MM.1S (cell line): ENCODE data around the gene TAF5L.

ENCODE experiments used
- DNase-seq: peaks from one replicate; pipeline ENCODE4 v3.0.0-alpha.2; 2015
- H2AFZ ChIP-seq: fragments of 300-600 bp; sonication (generic); 2 replicates; pipeline ENCODE4 v1.6.0; 2016; ENCODE audit warnings: antibody characterized with exemption, low read length
- H3F3A ChIP-seq: fragments of 300-600 bp; sonication (generic); 2 replicates; pipeline ENCODE4 v1.6.1; 2016; ENCODE audit warnings: mild to moderate bottlenecking, antibody characterized with exemption, low read length, moderate library complexity, mixed read lengths; ENCODE audit not compliant: insufficient read depth
- H3K27ac ChIP-seq: fragments of 300-600 bp; sonication (generic); 2 replicates; pipeline ENCODE4 v1.5.1; 2016; ENCODE audit warnings: mild to moderate bottlenecking, low read length
- H3K27me3 ChIP-seq: fragments of 300-600 bp; sonication (generic); replicated peaks from 2 replicates; pipeline ENCODE4 v1.6.0; 2016; ENCODE audit warnings: low read length; ENCODE audit not compliant: insufficient read depth
- H3K36me3 ChIP-seq: fragments of 300-600 bp; sonication (generic); replicated peaks from 2 replicates; pipeline ENCODE4 v1.6.1; 2016; ENCODE audit warnings: mild to moderate bottlenecking, low read length, mixed read lengths; ENCODE audit not compliant: insufficient read depth
- H3K4me1 ChIP-seq: fragments of 300-600 bp; sonication (generic); 2 replicates; pipeline ENCODE4 v1.6.1; 2016; ENCODE audit warnings: low read length, mixed read lengths
- H3K4me2 ChIP-seq: fragments of 300-600 bp; sonication (generic); 2 replicates; pipeline ENCODE4 v1.6.0; 2016; ENCODE audit warnings: low read depth, low read length
- H3K4me3 ChIP-seq: fragments of 300-600 bp; sonication (generic); 2 replicates; pipeline ENCODE4 v1.5.1; 2016; ENCODE audit warnings: low read length, mixed read lengths
- H3K79me2 ChIP-seq: fragments of 300-600 bp; sonication (generic); 2 replicates; pipeline ENCODE4 v1.6.1; 2016; ENCODE audit warnings: mixed run types, low read length, mixed read lengths
- H3K9ac ChIP-seq: fragments of 300-600 bp; sonication (generic); 2 replicates; pipeline ENCODE4 v1.6.1; 2016; ENCODE audit warnings: low read length, mixed read lengths
- H3K9me2 ChIP-seq: fragments of 300-600 bp; sonication (generic); replicated peaks from 2 replicates; pipeline ENCODE4 v1.6.1; 2016; ENCODE audit warnings: mild to moderate bottlenecking, low read length, mixed read lengths; ENCODE audit not compliant: insufficient read depth
- H3K9me3 ChIP-seq: fragments of 300-600 bp; sonication (generic); replicated peaks from 2 replicates; pipeline ENCODE4 v1.6.1; 2016; ENCODE audit warnings: mild to moderate bottlenecking, low read length, mixed read lengths; ENCODE audit not compliant: insufficient read depth
- H4K20me1 ChIP-seq: fragments of 300-600 bp; sonication (generic); 2 replicates; pipeline ENCODE4 v1.6.1; 2016; ENCODE audit warnings: mild to moderate bottlenecking, low read length, moderate library complexity, mixed read lengths; ENCODE audit not compliant: insufficient read depth
- CTCF ChIP-seq: fragments of 300-600 bp; sonication (generic); IDR thresholded peaks from 2 replicates; pipeline ENCODE4 v1.5.1; 2016; ENCODE audit warnings: antibody characterized with exemption, low read length, mixed read lengths
- EZH2 ChIP-seq: fragments of 300-600 bp; sonication (generic); optimal IDR thresholded peaks from 2 replicates; pipeline ENCODE3; 2017; ENCODE audit warnings: low read depth, mild to moderate bottlenecking, antibody characterized with exemption, low read length, mixed read lengths
- EZH2phosphoT487 ChIP-seq: fragments of 300-600 bp; sonication (generic); IDR thresholded peaks from 2 replicates; pipeline ENCODE4 v1.6.1; 2018; ENCODE audit warnings: antibody characterized with exemption, low read length

TAF5L gene

GRCh38 chr1:229645324-229645993 is 19.5 kb upstream of the TAF5L start:
- no peak for DNase-seq
- H3K4me1 ChIP-seq, result peaks cover 4% of the 10 kb centered on the region; the same call in 1 of the 2 replicates
- H3K4me3 ChIP-seq, result no peak overlapping the region
- no peaks in the 10 kb centered on the region for H3F3A ChIP-seq
- H3K9me3 ChIP-seq, result no peaks in the 10 kb centered on the region
- H3K4me2 ChIP-seq, result no peak overlapping the region
- TF ChIP-seq EZH2 (no peak), EZH2phosphoT487 (no peak), CTCF (no peak)
- H3K36me3 ChIP-seq, result peaks cover 21% of the 10 kb centered on the region
- H3K27me3 ChIP-seq, result no peaks in the 10 kb centered on the region
- peaks cover 5% of the 10 kb centered on the region; the same call in 1 of the 2 replicates for H4K20me1 ChIP-seq
- no peak overlapping the region for H3K9ac ChIP-seq
- no peaks in the 10 kb centered on the region for H3K9me2 ChIP-seq
- no peak overlapping the region for H2AFZ ChIP-seq
- peaks cover 31% of the 10 kb centered on the region for H3K79me2 ChIP-seq
- no peak overlapping the region for H3K27ac ChIP-seq

GRCh38 chr1:229643996-229644745 is 18.2 kb upstream of the TAF5L start:
- Histone ChIP-seq H3K27ac (no peak overlapping the region), H3K9ac (no peak overlapping the region), H3K4me2 (no peak overlapping the region), H4K20me1 (peaks cover 5% of the 10 kb centered on the region; the same call in 1 of the 2 replicates), H2AFZ (no peak overlapping the region), H3K4me1 (peaks cover 4% of the 10 kb centered on the region; the same call in 1 of the 2 replicates), H3K36me3 (peaks cover 14% of the 10 kb centered on the region), H3K79me2 (peaks cover 42% of the 10 kb centered on the region), H3K27me3 (no peaks in the 10 kb centered on the region), H3K4me3 (no peak overlapping the region), H3F3A (no peaks in the 10 kb centered on the region), H3K9me3 (no peaks in the 10 kb centered on the region), H3K9me2 (no peaks in the 10 kb centered on the region)
- no peak for DNase-seq
- TF ChIP-seq EZH2 (no peak), CTCF (no peak), EZH2phosphoT487 (no peak)

- DNase-seq, result no peak
- no peak overlapping the region for H3K27ac ChIP-seq
- no peak overlapping the region for H3K4me2 ChIP-seq
- H3K9me2 ChIP-seq, result no peaks in the 10 kb centered on the region
- H3K4me1 ChIP-seq, result peaks cover 4% of the 10 kb centered on the region; the same call in 1 of the 2 replicates
- no peaks in the 10 kb centered on the region for H3K27me3 ChIP-seq
- H3F3A ChIP-seq, result no peaks in the 10 kb centered on the region
- no peak overlapping the region for H3K4me3 ChIP-seq
- H3K9me3 ChIP-seq, result no peaks in the 10 kb centered on the region
- H3K36me3 ChIP-seq, result peaks cover 8% of the 10 kb centered on the region
- H2AFZ ChIP-seq, result no peak overlapping the region
- H3K79me2 ChIP-seq, result peaks cover 53% of the 10 kb centered on the region
- no peak overlapping the region for H3K9ac ChIP-seq
- peaks cover 5% of the 10 kb centered on the region; the same call in 1 of the 2 replicates for H4K20me1 ChIP-seq
- TF ChIP-seq CTCF, result no peak
- no peak for TF ChIP-seq EZH2
- TF ChIP-seq EZH2phosphoT487, result no peak
These were observed 17.0 kb upstream of the TAF5L start for GRCh38 chr1:229642970-229643369.
